Astrocyte (in vitro differentiated cells and primary cell): ENCODE data around the gene SH3BP5L.

Source experiments
- EZH2 ChIP-seq: IDR thresholded peaks from 2 replicates; pipeline ENCODE4 v1.6.1; 2012; ENCODE audit warnings: mild to moderate bottlenecking, low read length, inconsistent platforms; ENCODE audit not compliant: insufficient read depth
- TF ChIP-seq, protein P1 (sequence below): IDR thresholded peaks from 2 replicates; pipeline ENCODE4 v1.5.1; 2011; ENCODE audit warnings: low read depth, mild to moderate bottlenecking, inconsistent platforms, low read length, moderate library complexity; ENCODE audit not compliant: insufficient read depth

DNA sequence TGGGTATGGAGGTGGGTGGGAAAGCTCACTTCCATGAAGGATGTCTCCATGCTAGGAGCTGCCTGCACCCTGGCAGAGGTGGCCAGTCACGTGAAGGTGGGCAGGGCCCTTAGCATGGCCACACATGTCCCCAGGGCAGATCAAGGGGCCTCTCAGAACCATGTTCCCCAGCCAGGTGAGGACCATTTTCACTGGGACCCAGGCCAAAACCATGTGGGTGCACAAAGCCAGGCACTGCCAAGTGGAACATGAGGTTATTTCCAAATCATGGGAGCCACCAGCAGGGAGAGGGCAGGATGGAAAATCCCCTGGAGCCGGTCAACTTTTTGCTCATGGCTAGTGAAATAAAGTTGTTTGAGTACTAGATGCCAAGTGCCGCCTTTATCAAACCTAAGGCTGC, 23.4 kb upstream of the SH3BP5L start:
- TF ChIP-seq, protein P1, sequence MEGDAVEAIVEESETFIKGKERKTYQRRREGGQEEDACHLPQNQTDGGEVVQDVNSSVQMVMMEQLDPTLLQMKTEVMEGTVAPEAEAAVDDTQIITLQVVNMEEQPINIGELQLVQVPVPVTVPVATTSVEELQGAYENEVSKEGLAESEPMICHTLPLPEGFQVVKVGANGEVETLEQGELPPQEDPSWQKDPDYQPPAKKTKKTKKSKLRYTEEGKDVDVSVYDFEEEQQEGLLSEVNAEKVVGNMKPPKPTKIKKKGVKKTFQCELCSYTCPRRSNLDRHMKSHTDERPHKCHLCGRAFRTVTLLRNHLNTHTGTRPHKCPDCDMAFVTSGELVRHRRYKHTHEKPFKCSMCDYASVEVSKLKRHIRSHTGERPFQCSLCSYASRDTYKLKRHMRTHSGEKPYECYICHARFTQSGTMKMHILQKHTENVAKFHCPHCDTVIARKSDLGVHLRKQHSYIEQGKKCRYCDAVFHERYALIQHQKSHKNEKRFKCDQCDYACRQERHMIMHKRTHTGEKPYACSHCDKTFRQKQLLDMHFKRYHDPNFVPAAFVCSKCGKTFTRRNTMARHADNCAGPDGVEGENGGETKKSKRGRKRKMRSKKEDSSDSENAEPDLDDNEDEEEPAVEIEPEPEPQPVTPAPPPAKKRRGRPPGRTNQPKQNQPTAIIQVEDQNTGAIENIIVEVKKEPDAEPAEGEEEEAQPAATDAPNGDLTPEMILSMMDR: no peak
- no peak for TF ChIP-seq EZH2
